GM19397 (cell line): ENCODE measurements around the gene PRPSAP1.
A peak's percentile ranks its signal among the peaks of the same experiment; 100 is the strongest.
"Not testable (repeated sequence)": the region's sequence is repeated elsewhere in the genome, so short reads cannot be mapped to it uniquely, and the experiment has no call there.

ENCODE experiments used
- ATAC-seq: cut with Tn5 transposase; IDR thresholded peaks from one replicate; pipeline ENCODE4 v1.9.1; 2021; ENCODE audit warnings: mild to moderate bottlenecking, moderate library complexity; ENCODE audit not compliant: unreplicated experiment

Gene PRPSAP1

DNA sequence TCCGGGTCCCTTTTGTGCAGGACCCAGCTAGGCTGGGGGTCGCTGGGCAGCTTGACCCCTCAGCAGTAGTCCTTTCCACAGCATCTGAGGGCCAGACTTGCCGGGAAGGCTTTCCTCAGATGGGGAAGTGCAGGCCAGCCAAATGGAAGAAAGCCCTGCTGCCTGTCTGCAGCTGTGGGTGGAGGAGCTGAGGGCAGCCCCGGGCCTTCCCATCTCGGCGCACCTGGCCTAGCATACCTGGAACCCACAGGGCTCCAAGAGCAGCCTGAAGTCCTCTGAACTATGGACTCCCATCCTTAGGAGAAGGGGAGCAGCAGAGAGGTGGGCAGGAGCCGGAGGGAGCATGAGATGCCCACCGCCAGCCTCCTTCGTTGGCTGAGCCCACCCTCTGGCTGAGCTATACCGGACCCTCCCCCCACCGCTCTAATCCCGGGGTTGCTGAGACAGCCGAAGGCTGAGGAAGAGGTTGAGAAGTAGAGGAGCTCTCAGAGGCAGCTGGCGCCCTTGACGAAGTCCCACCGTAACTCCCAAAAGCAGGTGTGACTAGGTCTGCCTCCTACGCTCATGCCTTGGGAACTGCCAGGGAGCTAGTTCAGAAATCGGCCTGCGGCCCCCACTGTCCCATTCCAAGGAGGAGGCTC is 75.3 kb downstream of the PRPSAP1 start:
- ATAC-seq: no peak

GRCh38 chr17:76277300-76278267 is 76.1 kb downstream of the PRPSAP1 start:
- no peak for ATAC-seq

DNA sequence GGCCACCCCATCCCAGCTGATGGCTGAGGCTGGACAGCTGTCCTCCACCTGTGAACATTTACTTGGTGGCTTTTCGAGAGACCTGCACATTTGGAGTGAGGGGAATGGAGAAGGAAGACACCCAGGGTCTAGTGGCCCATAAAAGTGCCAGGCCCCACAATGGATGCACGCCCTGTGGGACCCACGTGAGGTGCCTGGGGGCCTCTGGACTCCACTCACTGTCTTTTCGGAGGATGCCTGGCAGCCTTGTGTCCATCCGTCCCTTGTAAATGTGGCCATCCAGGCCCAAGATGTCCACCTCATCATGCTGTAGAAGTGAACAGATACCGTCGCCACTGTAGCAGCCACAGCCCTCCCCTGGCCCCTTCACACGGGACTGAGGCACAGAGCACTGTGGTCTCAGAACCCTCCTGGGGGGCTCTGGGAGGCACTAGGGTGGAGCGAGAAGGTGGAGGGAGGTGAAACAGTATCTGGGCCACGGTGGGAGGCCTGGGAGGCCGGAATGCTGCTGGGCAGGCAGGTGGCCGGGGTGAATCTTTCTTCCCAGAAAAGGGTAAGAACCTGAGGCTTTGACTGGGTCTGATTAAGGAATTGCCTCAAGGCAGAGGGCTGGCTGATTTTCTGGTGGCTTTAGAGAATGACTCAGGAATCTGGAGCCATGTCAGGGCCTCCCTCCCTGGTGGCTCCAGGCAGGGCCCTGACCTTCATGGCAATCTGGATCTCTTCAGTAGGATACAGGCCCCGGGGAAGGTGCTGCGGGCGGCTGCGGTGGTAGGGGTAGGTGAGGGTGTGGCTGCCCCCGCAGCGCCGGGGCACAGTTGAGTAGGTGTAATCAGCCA is 77.0 kb downstream of the PRPSAP1 start:
- no peak for ATAC-seq

DNA sequence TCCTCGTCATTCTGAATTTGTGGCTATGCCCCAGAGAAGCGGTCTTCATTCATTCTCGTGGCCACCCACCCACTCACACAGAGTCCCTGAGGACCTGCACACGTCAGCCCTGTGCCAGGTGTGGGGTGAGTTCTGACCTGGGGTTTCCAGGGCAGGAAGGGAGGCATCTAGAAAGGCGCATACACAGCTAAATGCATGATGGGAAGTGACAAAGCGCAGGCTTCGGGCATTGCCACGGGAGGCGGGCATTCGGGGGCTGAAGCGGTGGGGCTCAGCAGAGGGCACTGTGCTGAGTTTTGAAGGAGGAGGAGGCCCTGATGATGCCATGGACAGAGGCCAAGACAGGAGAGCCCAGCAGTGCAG is 77.7 kb downstream of the PRPSAP1 start:
- no peak for ATAC-seq

DNA sequence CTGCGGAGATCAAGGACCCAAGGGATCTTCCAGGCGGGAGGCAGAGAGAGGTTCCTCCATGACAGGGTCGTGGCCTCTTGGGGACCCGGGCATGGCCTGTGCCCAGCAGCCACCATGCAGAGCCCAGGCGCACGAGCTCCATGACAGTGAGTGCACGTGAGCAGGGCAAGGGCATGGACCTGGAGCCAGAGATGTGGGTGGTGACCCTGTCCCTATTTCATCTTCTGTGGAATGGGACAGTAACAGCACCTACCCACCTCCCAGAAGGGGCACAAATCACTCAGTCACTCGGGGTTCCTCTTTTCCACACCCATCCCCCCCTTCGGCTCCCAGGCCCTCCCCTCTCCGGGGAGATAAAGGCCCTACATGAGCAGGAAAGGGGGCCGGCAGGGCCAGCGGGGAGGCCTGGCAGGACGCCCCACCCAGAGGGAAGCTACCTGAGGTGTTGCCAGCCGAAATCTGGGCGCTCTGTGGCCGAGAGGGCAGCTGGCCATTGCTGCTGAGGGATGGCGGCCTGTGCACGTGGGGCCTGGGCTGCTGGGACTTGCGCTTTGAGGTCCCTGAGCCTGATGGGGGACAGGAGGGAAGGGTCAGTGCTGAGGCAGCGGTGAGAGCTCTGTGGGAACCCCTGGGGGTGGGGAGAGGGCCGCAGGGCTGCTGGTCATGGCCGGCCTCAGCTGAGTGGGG is 78.2 kb downstream of the PRPSAP1 start:
- ATAC-seq: no peak

- ATAC-seq: no peak
Observed at GRCh38 chr17:76274112-76274956, 79.4 kb downstream of the PRPSAP1 start.

DNA sequence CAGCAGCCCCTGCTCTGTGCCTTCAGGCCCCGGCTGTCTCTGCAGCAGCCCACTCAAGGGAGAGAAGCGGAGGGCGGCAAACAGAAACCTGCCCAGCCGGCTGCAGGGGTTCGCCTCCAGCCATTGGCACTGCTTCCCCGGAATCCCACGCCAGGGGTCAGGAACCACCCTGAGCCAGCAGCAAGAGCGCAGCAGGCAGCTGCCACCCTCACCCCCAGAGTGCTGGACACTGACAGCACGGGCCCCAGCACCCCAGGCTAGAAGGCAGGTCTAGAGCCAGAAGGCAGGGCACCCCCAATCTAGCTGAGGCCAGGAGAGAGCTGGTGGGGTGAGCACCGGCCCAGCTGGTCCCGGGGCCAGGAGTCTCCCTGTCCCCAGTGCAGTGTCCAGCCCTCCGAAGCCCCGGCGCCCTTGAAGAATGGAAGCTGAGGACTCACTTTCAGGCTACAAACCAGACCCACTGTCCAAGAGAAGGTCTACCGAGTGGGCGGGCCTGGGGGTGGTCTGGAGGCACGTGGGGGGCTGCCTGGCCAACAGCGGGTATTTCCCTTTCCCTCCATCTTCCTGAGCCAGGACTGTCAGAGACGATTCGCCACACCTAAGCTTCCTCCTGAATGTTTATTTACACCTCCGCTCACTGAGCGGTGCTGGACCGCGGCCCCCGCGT is 80.1 kb downstream of the PRPSAP1 start:
- no peak for ATAC-seq

DNA sequence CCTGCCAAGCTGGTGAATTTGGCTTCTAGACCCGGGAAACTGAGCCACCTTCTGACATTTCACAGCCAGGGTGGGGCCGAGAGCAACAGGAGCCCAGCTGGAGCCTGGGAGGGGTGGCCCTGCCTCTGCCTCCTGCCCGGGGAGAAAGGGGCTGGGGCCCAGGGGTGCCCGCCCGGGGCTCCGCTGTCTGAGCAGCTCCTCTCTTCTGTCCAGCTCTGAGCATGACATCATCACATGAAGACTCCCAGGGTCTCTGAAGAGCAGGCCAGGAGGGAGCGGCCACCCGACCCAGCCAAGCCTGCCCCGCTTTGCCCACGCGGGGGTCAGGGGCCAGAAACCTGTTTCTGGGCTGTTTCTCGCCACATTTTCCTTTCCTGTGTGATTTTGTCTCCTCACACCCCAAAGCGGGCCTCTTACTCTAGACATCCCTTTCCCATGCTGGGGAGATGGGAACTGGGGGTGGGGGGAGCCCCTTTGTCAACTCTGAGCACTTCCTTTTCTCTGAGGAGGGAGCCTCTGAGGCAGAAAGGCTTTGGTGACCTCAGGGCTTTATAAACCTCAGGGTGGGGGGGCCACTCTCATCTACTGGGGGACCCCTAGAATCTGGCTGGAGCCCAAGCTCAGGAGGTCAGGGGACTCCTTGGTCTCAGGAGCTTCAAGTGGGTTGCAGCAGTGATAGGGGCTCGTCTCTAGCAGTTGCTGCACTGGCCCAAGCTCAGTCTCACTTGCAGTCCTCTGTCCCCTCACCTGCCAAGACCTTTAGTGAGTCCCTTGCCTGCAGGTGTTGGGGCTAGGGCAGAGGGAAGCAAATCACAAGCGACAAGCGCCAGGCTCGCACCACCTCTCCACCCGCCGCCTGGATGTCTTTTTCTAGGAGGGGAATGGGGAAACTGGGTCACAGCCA is 80.9 kb downstream of the PRPSAP1 start:
- ATAC-seq: peak; percentile 24

- peak; percentile 50 for ATAC-seq
Observed at GRCh38 chr17:76271669-76272540, 81.8 kb downstream of the PRPSAP1 start.

DNA sequence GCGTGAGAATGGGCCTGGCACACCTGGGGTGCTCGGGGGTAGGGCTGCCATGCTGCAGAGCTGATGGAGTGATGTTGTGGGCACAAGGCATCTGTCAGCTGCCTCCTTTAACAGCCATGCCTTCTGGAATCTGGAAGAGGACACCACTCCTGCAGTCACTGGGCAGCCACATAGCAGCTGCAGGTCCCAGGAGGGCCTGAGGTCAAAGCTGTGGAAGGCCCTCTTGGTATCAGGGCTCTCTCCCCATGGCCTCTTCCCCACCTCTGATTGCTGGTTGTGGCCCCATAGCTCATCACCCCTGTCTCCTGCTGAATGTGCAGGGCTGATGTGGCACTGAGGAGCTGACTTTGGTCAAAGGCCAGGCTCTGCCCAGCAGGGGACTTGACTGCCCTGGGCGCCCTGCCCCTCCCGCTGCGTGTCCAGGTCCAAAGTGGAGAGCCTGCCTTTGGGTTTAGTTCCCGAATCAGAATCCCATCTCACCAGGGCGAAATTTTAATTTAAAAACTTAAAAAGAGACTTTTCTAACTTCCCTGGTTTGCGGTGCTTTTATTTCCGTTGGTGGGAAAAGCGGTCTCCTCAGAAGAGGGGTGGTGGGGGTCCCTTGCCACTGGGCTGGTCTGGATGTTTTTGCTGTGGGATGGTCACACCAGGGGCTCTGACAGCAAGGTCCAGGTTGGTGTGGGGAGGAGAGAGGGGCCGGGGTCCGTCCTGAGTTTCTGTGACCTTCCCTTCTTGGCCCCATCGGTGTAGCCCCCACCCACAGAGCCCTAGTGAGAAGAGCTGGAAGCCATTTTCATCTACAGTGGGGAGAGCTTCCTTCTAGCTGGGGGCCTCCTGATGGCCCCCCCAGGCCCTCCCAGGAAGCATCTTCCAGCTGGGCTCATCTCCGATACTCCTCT is 82.7 kb downstream of the PRPSAP1 start:
- ATAC-seq: no peak

GRCh38 chr17:76270127-76270592 is 83.6 kb downstream of the PRPSAP1 start:
- ATAC-seq: no peak

- ATAC-seq: no peak
Observed at GRCh38 chr17:76268991-76269981, 84.4 kb downstream of the PRPSAP1 start.

DNA sequence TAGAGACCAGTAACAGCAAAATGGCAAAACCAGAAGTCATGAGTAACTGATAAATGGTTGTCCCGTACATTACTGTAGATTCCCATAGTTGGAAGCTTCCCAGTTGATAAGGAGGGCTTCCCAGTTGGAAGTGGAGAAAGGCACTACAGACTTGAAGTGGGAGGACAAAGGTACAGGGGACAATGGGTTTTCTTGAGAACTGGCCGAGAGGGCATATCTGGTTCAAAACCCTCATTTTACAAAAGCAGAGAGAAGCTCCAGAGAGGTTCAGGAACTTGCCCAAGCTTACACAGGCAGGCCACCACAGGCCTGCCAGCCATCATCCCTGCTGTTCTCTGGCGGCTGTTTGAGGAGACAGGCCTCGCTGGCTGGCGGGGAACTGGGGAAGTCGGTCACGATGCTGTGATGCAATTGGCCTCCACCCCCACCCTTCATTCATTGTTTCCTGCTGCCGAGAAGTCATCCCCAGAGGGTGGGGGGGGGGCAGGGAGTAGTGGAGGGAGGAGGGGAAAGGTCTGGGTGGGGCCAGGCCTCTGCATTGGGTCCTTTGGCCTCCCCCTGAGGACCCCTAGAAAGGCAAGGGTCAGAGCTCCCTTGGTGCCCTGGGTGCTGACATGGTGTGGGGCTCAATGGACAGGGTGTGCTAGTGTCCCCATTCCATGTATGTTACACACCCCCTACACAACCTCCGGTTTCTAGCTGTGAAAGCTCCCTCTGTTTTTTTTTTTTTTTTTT is 85.5 kb downstream of the PRPSAP1 start:
- ATAC-seq: no peak

- ATAC-seq: not testable (repeated sequence)
Observed at GRCh38 chr17:76267581-76268001, 86.1 kb downstream of the PRPSAP1 start.
